HG03135 (cell line): Measurements from ENCODE around the gene TRIM44.

Experiments used
- ATAC-seq: cut with Tn5 transposase; IDR thresholded peaks from one replicate; pipeline ENCODE4 v1.9.1; 2021; ENCODE audit warnings: mild to moderate bottlenecking, moderate library complexity; ENCODE audit not compliant: unreplicated experiment

The TRIM44 gene, protein sequence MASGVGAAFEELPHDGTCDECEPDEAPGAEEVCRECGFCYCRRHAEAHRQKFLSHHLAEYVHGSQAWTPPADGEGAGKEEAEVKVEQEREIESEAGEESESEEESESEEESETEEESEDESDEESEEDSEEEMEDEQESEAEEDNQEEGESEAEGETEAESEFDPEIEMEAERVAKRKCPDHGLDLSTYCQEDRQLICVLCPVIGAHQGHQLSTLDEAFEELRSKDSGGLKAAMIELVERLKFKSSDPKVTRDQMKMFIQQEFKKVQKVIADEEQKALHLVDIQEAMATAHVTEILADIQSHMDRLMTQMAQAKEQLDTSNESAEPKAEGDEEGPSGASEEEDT

DNA sequence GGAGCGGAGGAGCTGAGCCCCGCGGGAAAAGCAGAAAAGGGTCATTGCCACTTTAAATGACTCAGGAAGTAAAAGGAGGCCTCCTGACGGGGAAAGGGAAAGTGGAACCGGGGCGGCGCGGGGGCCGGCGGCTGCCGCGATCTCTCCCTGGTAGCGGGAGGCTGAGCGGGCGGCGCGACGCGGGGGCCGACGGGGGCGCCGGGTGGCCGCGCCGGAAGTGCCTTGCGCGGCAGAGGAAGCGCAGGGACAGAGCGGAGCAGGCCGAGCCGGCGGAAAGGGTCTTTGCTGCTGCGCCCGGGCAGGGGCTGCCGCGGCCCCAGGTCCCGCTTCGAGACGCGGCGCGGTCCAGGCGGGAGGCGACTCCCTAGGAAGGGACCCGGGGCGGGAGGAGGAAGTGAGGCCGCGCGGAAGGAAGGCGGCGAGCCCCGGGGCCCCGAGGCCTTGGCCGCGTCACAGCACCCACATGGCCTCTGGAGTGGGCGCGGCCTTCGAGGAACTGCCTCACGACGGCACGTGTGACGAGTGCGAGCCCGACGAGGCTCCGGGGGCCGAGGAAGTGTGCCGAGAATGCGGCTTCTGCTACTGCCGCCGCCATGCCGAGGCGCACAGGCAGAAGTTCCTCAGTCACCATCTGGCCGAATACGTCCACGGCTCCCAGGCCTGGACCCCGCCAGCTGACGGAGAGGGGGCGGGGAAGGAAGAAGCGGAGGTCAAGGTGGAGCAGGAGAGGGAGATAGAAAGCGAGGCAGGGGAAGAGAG, at the start of gene TRIM44:
Gene TRIM44, plus strand, starts transcription at position 127 of the 759 bp plus-strand sequence. Its CDS starts 337 bp downstream, at position 464.
- ATAC-seq = peak; percentile 93

DNA sequence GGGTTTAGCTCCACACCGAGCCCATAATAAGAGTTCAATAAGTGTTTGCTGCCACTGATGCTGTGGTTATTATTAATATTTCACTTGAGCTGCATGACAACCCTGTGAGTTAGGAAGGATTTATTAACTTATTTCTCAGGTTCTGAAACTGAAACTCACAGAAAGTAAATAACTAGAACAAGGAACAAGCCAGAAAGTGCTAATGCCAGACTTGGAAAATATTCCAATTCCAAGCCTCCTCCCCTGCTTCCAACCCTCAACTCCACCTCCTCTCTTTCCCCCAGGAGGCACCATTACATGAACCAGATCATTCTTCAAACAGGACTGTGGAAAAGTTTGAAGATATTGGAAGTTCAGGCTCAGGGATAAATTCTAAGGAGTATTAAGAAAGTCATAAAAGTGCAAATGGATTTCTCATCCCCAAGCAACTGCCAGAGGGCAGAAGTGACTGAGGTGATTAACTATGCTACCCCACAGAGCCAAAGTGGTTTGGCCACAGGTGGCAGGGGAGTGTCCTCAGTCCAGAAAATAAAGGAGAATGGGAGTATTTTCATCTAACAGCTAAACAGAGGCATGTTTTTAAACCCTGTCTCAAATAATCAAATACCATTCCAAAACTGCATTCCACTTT, 47.5 kb upstream of the TRIM44 start:
- no peak for ATAC-seq

DNA sequence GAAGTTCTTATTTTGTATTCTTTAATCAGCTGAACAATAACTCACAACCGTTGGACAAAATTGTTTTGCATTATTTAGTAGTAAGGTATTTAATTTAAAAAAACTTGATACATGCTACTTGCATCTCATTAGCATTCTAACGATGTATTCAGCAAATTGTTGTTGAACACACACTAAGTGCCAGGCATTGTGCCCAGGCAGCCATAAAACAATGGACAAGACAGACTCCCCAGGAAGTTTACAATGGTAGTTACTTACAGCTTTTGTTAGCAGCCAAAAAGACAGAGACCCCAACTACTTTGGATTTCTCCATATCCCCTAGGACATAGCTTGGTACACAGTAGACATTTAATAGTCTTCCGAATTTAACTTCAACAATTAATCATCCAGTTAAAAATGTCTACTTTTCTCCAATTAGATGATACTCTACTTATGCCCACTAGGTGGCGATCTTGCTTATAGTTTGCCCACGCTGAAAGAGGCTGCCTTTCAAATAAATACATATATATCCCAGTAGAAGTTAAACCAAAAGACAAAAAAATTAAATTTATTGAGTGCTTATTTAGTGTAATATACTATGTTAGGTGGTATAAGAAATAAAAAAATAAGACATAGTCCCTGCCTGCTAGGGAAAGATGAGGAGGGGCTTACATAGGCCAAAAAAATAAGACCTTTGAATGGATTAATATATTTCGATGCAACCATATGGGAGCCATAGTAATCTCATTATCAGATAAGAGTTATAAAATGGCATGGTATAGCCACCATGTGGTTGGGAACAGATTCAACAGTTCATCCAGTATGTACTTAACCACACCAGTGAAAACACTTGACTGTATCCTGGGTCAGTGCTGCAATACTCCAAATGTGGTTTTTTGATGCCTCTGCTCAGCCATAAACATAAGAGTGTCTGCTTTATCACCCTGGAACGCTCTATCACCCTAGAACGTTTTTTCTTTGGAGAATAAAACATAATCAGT, 46.4 kb upstream of the TRIM44 start:
- ATAC-seq = no peak

DNA sequence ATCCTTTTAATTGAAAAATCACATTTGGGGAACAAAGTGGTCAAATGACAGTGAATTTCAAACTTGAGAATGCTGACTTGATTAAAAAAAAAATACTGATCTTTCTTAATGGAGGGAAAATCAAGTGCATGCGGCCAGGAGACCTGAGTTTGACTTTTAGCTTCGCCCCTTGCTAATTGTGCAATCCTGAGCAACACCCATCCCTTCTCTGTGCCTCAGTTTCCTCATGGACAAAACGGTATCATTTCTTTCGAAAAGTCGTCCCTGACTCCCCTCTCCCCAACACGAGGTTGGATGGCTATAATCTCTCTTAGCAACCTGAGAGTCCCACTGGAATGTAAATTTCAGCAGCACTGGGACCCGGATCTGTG, 45.3 kb upstream of the TRIM44 start:
- ATAC-seq = no peak

DNA sequence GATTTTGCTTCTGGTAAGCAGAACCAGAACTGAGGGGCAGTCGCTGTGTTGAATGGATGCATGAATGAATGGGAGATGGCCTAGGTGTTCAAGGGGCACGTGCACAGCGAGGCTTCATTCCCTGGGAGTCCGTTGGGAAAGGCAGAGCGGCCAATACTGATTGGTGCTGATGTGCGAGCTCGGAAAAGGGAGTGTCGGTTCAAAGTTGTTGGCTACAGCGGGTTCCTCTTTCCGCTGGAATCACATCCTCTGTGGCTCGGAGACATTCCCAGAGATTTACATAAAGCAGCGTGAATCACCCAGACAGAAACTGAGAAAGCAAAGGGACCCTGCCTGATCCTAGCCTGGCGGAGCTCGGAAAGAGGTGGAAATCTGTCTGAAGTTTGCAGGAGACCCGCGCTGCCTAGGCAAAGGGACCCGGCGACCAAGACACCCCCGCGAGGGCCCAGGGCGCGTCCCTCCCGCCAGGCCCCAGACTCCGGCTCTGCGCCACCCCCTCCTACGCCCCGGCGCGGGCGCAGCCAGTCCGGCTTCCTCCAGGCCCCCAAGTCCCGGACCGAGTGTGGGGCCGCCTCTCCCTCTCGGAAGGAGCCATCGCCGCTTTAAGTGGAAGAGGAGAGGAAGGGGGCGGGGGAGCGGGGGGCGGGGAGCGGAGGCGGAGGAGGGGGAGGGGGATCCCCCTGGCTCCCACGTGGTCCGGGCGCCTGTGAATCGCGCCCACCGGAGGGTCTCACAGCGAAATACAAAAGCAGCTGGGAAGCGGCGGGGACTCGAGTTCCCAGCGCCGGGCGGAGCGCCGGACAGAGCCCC, 44.7 kb upstream of the TRIM44 start, which contains the start of gene FJX1:
Gene FJX1, plus strand, starts transcription at position 774 of the 810 bp plus-strand sequence. CDS start 177 bp downstream, outside the sequence.
- ATAC-seq = peak; percentile 37

DNA sequence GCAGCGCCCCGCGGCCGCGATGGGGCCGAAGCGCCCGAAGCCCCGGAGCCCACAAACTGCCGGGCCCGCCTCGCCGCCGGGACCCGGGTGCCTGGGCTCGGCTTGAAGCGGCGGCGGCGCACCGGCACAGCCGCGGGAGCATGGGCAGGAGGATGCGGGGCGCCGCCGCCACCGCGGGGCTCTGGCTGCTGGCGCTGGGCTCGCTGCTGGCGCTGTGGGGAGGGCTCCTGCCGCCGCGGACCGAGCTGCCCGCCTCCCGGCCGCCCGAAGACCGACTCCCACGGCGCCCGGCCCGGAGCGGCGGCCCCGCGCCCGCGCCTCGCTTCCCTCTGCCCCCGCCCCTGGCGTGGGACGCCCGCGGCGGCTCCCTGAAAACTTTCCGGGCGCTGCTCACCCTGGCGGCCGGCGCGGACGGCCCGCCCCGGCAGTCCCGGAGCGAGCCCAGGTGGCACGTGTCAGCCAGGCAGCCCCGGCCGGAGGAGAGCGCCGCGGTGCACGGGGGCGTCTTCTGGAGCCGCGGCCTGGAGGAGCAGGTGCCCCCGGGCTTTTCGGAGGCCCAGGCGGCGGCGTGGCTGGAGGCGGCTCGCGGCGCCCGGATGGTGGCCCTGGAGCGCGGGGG, 44.0 kb upstream of the TRIM44 start:
- peak; percentile 47 for ATAC-seq

DNA sequence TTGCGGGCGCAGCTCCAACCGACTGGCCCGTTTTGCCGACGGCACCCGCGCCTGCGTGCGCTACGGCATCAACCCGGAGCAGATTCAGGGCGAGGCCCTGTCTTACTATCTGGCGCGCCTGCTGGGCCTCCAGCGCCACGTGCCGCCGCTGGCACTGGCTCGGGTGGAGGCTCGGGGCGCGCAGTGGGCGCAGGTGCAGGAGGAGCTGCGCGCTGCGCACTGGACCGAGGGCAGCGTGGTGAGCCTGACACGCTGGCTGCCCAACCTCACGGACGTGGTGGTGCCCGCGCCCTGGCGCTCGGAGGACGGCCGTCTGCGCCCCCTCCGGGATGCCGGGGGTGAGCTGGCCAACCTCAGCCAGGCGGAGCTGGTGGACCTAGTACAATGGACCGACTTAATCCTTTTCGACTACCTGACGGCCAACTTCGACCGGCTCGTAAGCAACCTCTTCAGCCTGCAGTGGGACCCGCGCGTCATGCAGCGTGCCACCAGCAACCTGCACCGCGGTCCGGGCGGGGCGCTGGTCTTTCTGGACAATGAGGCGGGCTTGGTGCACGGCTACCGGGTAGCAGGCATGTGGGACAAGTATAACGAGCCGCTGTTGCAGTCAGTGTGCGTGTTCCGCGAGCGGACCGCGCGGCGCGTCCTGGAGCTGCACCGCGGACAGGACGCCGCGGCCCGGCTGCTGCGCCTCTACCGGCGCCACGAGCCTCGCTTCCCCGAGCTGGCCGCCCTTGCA, 43.3 kb upstream of the TRIM44 start:
- ATAC-seq = peak; percentile 38

DNA sequence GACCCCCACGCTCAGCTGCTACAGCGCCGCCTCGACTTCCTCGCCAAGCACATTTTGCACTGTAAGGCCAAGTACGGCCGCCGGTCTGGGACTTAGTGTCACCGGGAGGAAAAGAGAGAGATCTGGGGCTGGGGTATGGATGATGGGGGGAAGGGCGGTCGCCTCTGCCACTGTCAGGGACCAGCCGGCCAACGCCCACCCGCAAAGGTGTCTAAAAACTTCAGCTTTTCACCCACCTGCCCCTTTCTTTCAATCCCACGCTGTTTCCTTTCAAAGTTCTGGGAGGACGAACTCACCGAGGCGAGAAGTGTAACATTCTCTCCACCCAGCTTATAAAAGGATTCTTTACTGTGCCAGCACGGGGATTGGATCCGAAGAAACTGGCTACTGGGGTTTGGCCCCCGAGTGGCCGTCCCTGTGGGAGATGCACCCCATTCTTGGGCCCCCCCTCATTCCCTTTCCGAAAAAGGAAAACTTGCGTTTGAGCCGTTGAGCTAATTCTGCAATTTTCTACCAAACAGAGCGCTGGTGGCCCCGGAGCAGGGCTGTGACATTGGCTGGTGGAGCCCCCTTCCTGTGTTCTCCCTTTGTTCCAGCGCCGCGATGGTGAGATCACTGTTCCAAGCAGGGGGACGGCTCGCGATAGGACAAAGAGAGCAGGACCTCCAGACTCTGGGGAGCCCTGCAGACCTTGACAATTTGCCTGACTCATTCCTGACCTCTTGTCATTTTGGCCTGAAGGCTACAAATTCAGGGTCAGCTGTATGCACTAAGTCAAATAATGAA, 42.5 kb upstream of the TRIM44 start:
- no peak for ATAC-seq

DNA sequence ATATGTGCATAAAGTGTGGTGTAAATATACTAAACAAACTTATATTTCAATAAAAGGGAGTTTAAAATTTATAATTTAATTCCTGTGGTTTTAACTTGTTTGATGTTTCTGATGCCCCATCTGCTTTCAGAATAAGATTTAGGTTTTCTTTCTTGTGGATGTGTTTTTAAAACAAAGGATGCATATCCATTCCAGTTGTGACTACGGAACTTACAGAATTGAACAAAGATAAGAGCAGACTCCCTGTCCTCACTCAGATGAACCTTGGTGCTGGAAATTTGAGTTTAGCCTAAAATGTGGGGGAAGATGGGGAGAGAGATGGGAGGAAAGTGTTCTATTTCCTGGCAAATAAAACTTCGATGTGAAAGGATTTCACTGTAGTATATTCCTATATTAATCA, 41.8 kb upstream of the TRIM44 start:
- no peak for ATAC-seq

DNA sequence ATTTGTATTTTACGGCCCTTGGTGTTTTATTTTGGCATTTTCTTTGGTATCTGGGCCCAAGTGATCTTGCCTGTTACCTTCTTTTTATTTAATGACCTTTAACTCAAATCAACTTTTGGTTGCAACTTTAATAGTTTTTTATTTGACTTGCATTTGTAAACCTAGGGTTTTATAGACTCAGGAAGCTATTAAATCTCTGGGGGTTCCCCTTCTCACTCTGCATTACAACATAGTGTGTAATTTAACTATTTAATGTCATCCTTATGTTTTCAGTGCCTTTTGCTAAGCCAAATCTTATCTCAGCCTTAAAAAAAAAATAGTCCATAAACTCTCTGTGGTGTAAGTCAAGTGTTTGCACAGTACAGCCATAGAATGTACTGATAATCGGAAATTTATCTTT, 41.0 kb upstream of the TRIM44 start:
- ATAC-seq = no peak

DNA sequence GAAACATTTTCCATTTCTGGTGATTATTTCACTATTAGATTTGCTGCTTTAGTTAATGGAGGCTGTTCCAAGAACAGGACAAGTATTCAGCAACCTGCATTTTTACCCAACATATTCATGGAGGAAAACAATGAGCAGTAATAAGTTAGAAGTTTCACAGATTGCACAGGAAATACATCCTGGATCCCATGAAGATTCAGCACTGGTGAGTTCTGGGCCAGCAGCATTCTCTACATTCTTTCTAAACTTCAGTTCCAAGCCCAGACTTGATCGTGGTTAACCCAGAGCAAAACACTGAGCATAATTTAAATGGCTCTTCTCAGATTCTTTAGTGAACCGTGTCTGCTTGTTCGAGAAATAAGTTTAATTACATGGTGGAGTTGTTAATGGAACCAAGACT, 40.5 kb upstream of the TRIM44 start:
- no peak for ATAC-seq

DNA sequence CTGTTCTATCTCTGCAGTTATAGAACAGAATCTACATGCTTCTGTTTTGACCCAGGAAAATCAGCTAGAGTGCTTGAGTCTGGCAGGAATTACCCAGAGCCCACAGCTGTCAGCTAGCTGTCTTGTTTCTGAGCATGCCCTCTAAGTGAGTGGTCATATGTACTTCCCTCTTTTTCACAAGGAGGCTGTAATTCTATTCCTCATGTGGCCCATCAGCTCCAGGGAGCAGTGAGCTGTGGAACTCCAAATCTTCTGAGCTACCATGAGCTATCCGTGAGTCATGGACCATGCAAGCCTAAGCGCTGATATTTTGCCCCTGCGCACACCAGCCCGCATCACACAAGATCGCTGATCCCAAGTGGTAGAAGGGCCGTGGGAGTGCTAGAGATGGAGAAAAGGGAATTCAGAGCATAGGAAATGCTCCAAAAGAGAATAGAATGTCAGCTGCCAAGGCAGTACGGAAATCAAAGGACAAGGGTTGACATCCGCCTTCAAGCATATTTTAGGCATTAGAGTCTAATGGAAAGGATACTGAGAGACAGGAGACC, 38.9 kb upstream of the TRIM44 start:
- no peak for ATAC-seq

DNA sequence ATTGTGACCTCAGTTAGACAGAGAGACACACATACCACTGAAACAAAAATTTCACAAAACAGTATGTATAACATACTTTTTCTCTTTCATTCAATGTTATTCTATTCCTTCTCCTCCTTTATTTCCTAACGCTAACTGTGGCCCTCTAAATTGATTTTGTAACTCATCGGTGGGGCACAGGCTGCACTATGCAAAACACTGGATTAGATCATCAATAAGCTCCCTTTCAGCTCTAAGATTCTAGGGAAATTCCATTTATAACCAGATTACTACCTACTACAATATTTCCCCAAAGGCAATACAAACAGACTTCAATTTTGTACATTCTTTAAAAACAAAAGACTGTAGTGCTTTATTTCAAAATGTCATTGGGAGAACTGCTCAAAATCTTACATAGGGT, 38.3 kb upstream of the TRIM44 start:
- ATAC-seq = no peak

DNA sequence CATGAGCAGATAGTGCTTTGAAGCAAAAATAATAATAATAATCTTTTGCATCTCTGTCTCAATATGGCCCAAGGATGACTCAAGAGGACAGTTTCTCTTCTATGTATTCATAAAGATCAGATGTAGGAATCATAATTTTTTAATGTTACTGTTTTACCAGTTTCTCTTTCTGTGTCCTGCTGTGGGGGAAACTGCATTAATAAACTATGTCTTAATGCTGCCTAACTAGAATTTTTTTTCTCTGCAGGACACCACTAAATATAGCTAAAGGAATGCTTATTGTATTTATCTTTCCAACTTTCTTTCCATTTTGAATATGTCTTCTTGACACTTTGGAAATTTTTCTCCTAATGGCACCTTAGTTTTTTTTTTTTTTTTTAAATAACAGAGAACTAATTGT, 37.8 kb upstream of the TRIM44 start:
- ATAC-seq = no peak

DNA sequence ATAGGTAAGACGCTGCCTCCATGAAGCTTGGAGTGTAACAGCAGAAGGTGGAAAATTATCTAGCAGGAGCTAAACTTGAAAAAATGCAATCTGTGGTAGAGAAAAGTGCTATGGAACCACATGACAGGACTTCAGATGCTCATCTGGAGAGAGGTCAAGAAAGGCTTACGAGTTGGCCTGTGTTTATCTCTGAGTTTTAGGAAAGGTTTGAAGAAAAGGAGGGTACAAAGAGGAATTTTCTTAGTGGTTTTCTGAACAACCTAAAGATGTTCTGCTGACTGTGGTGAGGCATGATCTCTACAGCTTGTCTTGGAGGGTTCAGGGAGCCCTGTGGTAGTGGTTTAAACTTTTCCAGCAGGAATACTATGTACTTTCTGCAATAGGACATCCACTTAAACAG, 36.1 kb upstream of the TRIM44 start:
- ATAC-seq = no peak

DNA sequence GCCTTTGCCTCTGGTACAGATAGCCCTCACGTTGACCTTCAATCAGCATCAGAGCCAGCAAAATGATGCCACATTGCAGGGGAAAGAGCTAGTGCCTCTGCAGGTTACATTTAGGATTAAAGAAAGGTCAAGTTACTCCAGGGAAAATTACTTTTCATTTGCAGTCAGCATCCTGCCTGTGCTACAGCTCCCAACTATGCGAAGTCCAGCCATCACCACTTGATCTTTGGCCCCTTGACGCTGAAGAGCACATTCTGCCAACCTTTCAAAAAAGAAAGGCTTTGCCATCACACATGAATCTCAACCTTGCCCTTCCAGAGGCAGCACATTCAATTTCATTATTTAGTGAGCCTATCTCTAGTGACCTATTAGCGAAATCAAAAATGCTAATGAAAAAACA, 33.1 kb upstream of the TRIM44 start:
- no peak for ATAC-seq

DNA sequence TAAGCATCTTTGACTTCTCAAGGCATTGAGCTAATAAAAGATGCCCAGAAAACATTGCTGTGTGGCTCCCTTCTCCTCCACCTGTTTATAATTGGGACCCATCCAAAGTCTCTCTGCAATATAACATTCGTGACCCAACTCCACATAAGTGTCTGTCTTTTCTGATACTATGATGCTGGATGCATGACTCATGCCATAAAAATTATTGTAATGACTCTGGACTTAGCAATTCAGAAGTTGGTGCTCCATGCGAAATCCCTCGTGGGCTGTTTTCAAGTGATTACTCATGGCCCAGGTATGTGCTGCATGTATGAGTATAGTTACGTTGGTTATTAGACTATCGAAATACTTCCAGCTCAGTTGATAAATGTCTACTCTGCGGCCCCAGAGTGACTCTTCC, 32.7 kb upstream of the TRIM44 start:
- ATAC-seq = no peak

DNA sequence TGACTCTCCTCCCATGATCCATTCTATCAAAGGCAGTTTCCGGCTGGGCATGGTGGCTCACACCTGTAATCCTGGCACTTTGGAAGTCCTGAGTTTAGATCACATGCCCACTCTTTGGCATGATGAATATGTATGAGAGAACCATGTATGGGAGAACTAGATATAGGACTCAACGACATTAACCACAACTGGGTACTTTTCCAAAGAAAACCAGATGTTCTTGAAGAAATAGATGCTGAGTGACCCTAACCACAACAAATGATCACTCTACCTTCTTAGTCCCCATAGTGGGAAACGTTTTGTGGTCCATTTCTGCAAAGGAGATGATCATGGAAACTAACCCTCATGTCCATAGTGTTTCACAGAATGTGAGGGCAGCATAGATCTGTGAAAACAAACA, 30.7 kb upstream of the TRIM44 start:
- no peak for ATAC-seq
